NCI-H146 (cell line): ENCODE results near the gene RAB17.

Source experiments
- DNase-seq: peaks from one replicate; lab custom pipeline; 2025; lab: John Stamatoyannopoulos, UW

Gene RAB17, protein sequence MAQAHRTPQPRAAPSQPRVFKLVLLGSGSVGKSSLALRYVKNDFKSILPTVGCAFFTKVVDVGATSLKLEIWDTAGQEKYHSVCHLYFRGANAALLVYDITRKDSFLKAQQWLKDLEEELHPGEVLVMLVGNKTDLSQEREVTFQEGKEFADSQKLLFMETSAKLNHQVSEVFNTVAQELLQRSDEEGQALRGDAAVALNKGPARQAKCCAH

DNA sequence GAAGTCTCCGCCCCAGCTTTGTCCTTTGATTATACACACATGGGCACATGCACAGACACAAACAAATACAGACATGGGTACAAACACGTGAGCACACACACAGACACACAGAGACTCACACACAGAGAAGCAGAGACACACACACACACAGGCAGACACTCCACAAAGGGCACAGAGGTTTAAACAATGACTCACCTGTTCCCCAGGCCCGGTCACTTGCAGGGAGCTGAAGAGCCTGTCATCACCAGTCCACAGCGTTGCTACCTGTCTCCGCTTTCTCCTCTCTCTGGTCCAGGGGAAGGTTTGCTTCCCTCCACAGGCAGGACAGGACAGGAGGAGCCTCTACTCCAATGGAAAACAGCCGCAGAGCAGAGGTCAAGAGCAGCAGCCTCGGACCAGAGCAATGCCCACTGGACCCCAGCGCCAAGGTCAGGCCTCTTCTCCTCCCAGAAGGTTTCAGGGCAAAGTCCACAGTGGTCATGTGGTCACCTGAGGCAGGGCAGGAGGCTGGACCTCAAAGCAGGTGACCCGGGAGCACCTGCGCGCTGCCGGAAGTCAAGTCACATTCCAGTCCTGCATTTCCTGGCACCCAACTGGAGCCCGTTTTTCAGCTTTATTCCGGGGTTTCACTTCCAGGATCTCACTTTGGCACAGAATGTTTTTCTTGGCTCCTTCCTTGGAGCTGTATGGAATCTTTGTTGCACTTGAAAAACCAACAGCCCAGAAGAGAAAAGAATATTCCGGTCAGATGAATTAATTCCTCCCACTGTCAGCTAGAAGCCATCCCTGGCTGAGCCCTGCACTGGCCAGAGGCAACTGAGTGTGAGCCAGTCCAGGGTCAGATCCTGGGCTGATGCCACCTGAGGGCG, at the start of gene RAB17:
RAB17 (minus strand) TSS at position 463 of the 869 bp plus-strand sequence. CDS start 4,580 bp downstream, outside the sequence.
- peak; percentile 93 for DNase-seq

DNA sequence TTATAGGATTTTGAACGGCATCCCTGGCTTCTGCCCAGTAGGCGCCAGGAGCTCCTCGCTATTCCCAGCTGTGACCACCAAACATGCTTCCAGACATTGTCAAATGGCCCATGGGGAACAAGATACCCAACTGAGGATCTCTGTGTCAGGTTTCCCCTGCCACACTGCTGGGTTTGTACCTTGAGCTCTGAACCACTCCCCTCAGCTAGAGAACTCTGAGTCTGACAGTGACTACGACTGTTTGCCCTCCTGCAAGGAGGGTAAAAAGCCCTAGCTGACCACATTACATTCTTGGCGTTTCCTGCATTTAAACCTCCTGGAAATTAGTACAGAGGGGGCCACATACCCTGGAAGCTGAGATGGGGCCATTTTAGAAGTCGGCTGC, 49.3 kb upstream of the RAB17 start:
- DNase-seq = no peak

DNA sequence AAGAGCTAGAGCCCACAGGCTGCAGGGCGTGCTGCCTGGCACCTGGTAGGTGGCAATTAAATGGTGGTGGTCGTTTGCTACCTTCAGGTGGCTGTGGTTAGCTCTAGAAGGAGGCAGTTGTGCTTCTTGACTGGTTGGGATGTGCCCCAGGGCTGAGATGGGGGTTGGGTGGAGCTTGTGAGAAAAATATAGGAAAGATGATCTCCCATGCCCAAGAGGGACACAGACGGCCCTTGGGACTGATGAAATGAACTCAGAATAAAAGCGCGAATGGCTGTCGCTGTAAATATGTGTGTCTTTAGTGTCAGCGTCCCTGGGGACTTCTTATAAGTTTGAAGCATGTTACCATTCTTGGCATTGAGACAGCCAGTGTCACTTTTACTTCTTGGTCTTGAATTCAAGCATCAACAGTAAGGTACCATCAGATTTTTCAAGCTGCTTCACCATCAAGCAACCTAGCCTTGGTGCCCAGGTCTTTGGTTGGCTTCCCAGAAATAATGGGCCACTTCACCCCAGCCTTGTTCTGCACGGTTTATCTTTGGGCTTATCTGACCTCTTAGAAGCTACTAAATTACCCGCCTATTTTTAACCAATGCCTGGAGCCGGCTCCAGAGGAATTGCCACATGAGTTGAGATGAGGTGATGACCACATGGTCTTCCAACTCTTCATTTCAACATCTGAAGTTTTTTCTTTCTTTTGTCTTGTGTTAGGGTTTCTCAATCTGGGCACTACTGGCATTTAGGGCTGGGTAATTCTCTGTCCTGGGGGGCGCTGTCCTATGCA, 48.7 kb upstream of the RAB17 start:
- DNase-seq = no peak

DNA sequence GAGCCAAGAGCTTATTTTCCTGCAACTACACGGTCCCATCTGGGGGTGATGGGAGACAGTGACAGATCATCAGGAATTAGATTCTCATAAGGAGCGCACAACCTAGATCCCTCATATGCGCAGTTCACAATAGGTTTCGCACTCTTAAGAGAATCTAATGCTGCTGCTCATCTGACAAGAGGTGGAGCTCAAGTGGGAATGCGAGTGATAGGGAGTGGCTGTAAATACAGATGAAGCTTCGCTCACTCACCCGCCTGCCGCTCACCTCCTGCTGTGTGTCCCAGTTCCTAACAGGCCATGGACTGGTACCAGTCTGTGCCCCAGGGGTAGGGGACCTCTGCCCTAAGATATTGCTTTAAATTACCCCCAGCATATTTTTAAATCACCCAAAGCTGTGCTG, 47.6 kb upstream of the RAB17 start:
- no peak for DNase-seq

DNA sequence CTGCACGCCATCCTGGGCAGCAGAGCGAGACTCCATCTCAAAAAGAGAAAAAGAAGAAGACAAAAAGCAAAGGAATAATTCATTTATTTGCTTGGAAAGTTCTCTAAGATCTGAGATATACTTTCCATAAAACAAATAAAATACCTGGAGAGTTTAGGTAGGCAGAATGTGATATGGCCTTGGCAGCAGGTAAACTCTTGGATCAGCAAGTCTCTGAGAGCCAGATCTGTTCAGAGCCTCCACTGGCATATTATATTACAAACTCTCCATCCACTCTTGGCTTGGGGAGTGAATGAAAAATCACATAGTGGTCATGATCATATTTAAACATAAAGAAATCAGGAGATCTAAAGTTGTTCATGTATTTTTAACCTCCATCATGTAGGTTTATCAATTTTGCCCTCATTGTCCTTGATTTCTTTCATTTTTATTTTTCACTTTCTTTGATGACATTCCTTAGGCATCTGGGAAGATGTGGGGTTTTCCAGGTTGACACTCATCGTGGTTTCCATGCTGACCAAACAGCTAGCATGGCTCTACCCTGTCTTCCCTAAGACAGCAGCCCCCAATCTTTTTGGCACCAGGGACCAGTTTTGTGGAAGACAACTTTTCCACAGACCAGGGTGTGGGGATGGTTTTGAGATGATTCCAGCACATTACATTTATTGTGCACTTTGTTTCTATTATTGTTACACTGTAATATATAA, 47.0 kb upstream of the RAB17 start:
- DNase-seq = no peak

DNA sequence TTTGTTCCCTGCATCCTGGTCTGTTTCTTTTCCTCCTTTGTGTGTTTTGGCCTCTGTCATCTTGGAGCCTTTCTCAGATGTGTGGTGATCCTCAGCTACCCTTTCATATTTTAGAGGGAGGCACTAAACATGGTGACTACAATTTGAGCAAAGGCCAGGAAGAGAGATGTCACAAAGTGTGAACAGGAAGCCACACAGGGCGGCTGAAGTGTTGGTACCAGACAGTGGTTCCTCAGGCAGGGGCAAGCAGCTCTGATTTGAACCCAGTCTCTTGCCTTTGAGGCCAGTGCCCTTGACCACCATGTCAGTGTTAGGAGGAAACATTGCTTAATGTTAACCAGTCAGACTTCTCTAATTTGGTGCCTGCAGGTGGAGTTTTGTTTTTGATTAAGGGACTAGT, 46.0 kb upstream of the RAB17 start:
- no peak for DNase-seq

DNA sequence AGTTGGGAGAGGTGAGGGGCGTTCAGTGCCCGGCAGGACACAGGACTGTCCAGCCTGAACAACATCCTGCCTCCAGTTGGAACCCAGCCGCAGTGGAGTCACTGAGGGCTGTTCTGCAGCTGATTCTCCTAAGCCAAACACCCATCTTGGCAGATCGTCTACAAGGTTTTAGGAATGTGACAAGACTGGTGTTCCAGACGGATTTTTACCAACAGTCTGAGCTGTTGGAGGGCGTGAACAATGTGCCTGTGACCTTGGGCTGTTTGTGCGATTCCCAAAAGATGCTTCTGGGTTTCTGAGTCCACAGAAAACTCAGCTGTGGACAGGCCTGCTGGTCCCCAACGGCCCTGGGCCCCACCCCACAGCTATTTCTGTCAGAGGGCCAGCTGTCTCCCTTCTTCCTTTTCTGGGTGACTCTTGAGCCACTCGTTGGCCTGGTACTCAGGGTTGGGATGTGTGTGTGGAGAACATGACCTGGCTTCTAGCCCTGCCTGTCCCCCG, 42.6 kb upstream of the RAB17 start:
- no peak for DNase-seq

DNA sequence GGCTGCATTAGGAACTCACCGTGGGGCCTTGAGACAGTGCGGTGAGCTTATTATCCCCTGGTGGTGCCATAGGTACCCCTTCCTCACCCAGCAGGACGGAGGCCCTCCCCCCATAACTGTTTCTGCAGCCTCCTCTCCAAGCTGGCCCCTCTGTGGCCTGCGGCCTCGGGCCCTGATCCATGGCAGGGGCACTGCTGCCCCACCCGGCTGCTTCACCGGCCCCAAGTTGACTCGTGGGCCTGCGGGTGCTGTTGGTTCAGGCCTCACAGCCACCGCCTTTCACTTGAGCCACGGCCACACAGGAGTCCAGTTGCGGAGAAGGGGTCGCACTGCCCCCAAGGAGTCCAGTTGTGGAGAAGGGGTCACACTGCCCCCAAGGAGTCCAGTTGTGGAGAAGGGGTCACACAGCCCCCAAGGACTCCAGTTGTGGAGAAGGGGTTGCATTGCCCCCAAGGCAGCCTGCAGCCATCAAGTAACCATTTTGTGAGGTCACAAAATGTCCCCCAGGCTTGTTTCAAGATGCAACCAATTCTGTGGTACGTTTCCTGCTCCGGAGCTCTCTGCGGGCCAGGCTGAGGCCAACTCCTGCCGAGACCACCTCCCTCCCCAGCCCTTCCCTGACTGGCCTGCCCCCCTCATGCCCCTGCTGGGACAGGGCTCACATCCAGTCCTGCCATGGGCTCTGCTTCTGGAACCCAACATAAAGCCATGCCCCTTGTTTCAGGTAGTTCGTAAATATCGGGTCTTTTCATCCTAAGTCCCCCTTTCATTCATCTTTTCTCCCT, 41.5 kb upstream of the RAB17 start:
- no peak for DNase-seq

DNA sequence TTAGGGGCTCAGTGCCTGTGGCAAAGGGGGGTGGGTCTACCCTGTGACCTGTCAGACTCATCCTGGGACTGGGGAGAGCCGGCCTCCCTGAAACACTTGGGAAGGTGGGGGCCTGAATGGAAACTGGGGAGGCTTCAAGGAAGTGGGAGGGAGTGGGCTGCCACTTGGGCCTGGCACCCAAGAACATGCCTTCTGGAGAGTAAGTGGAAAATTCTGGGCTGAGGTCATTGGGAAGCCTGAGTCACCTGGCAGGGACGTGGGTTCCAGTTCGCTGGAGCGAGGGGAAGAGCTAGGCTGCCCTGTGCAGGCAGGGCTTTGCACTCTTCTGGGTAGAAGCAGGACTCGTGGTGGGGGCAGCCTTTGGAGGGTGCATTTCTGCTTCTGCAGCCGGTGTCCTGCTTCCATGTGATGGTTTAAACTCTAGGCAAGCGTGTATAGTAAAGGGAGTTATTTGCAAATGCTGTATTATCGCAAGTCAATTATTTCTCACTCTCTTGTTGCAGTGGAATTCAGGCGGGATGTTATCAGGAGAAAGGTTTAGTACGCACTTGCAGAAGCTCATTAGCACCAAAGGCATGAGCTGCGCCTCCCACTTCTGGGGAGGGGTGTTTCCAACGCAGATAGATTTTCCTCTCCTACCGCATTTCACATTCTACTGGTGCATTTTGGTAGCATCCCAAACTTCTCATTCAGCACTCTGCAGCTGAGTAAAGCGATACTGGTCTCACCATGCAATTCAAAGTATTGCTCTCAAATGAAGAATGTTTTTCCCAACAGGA, 40.7 kb upstream of the RAB17 start:
- DNase-seq = no peak

DNA sequence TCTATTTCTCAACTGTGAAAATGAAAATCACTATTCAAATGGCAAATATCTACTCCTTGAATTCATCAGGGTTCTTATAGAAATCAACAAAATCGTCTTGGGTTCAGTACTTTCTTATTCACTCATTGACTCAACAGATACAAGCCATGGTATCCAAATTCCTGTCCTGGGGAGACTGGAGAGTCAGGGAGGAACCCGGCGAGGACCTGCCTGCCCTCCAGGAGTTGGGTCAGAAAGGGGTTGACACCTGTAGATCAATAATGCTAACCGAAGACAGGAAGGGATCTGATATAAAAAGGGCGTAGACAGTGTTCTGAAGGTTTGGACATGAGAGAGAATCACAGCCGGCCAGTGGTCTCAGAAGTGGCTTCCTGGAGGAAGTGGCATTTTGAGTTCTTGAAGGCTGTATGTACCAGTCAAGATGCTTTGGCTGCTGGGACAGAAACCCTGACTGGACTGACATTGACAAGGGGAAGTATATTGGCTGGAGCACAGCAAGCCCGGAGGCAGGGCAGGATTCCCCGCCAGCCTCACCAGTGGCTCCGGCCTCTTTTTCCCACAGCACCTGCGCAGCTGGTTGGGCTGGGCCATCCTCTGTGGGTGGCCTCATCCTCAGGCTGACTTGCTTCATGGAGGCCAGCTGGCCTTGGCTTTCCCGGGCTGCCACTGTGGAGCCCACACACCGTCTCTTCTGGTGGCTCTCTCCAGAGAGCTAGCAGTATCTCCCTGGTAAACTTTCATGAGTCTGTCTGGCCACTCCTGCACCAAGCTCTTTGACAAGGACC, 39.9 kb upstream of the RAB17 start:
- no peak for DNase-seq

DNA sequence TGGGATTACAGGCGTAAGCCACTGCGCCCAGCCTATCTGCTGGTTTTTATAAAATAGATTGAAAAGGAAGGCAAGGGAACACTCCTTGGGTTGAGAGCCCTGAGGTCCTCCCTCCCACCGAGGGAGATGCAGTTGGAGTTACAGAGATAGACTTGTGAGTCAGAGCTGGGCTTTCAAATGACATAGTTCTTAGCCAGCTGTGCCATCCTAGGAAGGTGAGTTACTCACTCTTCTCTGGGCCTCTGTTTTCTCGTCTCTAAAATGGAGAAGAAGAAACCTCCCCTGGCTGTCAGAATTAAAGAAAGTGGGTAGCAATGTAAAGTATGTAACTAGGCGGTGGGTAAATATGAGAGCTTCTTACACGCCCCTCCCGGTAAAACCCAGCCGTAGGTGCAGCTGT, 39.2 kb upstream of the RAB17 start:
- DNase-seq = no peak

DNA sequence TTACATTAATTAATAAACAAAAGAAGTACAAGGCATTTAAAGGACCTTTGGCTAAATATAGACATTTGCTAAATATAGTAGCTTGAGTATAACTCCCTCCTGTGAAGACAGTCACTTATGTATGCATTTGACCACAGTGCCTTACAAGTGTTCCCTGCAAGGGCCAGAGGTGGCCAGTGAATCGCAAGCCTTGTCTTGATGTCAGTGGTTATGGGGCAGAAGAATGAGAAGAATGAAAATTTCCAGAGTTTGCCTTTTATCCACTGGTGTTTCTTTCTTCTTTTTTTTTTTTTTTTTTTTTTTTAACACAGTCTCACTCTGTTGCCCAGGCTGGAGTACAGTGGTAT, 38.6 kb upstream of the RAB17 start:
- DNase-seq = no peak

DNA sequence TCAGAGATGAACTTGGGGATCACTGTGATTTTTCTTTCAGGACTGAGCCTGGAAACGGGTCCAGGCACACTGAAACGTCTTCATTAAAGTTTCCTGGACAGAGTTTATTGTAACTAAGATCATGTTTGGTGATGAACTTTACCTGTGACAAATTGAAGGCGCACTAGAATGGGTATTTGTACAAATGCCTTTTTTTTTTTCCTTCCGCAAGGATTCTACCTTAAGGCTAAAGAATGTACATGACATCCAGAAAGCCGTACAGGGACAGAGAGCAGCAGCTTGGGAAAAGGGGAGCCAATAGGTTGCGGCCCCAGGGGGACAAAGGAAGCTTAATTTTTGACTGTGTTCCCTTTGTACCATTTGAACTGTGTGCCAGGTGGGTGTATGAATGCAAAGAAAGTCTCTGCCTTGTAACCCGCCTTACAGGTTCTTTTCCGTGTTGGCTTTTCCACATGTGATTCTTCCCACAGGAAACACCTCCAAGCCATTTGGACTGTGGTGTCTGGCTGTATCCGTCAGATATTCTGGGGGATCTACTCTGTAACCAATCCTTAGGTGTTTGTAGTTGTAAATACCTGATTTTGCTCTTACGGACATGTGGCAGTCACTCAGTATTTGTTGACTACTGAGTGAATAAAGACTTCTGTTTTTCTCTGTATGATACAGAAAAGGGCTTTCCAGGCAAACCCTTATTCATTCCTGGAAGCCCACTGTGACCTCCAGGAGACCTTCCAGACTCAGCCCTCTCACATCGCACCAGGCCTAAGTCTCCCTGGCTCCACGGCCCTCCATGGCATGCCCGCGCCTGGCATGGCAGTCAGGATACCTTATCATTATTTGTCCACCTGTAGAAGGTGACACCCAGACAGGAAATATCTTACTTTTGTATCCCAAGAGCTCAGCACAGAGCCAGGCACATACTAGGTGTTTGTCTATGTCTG, 38.0 kb upstream of the RAB17 start:
- DNase-seq = peak; percentile 9

DNA sequence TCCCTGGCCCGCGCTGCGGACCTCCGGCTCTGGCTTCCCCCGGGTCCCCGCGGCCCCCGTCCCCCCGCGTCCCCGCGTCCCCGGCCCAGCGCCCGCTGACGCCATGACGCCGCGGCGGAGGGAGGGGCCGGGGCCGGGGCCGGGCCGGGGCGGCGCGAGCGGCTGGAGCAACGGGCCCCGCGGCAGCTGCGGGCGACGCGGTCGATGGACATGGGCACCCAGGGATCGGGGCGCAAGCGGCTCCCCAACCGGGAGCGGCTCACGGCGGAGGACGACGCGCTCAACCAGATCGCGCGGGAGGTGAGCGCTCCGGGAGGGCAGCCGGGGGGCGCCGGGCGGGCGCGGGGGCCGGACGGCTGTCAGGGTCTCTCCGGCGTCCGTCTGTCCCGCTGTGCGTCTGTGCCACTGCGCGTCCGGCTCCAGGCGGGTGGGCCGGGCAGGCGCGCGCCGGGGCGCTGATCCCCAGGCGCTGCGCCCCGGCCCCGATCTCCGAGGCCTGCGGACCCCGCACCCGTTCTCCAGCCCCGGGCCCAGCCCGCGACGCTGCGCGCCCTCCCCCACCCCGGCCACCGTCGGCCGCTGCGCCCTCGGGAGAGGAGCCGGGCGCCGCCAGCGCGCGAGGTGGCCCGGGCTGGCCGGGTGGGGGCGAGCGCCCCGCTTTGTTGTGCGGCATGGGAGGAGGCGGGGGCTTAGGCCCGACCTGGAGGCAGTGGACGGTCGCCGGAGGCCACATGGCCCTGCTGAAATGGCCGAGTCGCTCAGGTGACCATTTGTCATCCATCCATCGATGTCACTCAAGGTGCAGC, 37.1 kb upstream of the RAB17 start, which contains the start of gene LRRFIP1:
LRRFIP1 (plus strand) TSS at position 147 of the 806 bp plus-strand sequence; CDS start at position 205, 58 bp downstream.
- peak; percentile 65 for DNase-seq

DNA sequence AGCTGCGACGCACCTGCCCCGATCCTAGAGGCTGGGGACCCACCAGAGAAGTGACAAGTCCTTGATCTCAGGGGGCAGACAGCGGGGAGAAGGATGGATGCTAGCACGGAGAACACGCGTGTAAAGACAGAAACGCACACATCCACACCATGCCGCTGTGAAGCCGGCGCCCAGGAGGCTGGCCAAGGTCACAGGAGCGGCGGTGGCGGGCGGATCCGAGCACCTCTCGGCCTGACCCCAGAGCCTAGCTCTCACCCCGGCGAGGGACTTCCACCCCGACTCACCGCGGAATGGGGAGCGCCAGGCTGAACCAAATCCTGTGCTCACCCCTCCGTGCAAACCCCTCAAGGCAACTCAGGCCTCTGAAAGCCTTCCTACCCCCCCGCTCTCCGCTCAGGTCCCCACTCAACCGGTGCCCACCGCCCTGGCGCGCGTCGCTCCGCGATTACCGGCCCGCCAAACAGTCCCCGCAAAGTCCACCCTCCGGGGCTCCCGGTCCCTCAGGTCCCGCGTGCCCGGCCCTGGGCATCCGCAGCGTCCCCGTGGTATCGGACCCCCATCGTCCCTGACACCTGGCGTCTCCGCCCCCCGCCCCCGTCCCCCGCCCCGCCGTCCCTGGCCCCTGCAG, 36.4 kb upstream of the RAB17 start:
- peak; percentile 43 for DNase-seq

DNA sequence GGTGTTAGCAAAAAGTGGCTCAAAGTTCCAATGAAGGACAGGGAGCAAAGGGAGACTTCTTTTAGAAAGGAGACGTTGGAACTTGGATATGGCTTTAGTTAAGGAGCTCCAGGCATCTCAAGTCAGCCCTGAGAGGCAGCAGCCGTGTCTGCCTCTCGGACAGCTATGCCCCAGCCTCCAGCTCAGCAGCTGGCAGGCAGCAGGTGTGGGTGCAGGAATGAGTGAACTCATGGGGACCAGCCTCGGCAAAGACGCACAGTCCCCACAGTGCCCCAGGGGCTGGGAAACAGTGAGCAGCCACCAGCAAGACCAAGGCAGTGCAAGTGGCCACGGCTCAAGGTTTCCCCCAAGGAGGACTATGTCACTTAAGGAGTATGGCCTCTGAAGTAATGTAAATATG, 35.2 kb upstream of the RAB17 start:
- DNase-seq = no peak

DNA sequence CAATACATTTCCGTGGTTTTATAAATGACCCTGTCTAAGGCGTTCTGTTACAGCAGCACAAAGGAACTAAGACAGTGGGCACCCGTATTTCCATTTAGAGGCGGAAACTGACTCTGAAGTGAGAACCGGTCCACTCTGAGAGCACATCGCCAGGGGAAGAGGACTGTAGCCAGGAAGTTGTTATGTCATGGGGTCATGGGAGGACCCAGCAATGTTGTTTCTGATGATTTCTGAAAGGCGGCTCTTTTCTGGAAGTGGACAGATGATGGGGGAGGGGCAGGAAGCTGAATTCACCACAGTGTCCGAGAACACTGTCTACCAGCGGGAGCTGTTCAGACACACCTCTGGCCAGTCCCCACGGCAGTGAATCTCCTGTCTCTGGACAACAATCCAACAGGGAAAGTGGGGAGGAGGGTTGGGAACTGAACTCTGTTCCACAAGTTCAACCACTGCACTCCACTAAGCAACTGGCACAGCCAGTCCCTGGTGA, 34.7 kb upstream of the RAB17 start:
- no peak for DNase-seq
